NCI-H748 treated with DMSO at 0.1 percent for 48 hours (cell line): Measurements from ENCODE around the gene TMEM80.
"Not testable (repeated sequence)": the region's sequence is repeated elsewhere in the genome, so short reads cannot be mapped to it uniquely, and the experiment has no call there.

Experiments used
- DNase-seq: peaks from one replicate; lab custom pipeline; 2025; lab: John Stamatoyannopoulos, UW

The TMEM80 gene

DNA sequence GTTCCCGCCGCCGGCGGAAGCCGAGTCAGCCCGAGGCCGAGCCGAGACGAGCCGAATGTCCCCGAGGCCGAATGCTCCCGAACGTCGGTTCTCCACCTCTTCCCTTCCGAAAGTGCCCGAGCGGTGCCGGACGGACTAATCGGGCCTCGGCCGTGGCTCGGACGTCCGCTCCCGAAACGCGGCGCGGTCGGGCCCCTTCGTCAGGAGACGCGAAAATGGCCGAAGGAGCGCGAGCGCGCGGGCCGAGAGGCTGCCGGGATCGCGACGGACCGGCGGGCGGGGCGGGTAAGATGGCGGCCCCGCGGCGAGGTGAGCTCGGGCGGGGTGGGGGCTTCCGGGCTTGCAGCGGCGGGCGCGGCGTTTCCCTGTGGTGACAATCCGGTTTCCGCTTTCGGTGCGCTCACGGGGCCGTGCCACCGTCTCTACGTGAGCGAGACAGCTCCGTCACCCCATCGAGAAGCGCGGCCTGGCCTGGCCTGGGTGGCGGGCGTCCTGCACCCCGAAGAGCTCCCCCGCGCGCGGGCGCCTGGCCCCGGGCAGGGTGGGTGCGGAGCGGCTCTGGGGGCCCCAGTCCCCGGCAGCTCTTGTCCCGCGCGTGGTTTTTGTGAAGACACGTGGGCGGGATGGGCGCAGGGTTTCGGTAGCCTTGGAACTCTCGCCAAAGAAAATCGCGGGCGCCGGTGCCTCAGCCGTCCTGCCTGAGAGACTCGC lies at the start of gene TMEM80:
TSS of gene TMEM80 (plus strand) at position 279 of the 711 bp plus-strand sequence. CDS start at position 291, 12 bp downstream.
- peak; percentile 86 for DNase-seq

DNA sequence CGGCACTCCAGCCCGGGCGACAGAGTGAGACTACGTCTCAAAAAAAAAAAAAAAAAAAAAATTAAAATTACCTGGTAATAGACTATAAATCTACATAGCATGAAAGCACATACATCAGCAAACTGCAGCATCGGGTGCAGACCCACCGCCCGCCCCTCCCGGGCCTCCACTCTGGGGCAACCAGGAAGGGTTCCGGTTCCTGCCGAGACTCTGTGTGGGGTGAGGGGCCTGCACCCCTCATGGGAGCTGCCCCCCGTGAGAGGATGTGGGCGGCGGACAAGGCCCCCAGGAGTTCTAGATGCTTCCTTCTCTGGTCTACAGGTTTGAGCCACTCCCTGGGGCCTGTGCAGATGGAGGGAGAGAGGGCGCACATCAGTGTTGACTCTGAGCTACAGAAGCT lies 49.4 kb upstream of the TMEM80 start:
- DNase-seq = no peak

DNA sequence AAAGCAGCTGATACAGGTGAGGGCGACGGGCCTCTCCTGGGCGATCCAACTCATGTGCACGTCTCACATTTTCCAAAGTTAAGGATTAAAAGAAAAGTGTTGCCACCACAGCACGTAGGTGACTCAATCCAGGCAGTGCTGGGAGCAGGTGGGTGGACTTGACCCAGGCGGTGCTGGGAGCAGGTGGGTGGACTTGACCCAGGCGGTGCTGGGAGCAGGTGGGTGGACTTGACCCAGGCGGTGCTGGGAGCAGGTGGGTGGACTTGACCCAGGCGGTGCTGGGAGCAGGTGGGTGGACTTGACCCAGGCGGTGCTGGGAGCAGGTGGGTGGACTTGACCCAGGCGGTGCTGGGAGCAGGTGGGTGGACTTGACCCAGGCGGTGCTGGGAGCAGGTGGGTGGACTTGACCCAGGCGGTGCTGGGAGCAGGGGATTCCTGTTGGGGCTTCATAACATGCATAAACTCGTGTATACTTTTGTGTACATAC lies 47.9 kb upstream of the TMEM80 start:
- not testable (repeated sequence) for DNase-seq

DNA sequence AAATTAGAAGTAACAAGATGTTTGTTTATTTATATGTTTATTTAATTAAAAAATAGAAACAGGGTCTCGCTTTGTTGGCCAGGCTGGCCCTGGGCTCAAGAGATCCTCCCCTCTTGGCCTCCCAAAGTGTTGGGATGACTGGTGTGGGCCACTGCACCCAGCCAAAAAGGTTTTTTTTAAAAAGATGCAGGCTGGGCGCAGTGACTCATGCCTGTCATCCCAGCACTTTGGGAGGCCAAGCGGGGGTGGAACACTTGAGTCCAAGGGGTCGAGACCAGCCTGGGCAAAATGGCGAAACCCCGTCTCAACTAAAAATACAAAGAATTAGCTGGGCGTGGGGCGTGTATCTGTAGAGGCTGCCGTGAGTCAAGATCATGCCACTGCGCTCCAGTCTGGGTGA lies 45.1 kb upstream of the TMEM80 start:
- no peak for DNase-seq

DNA sequence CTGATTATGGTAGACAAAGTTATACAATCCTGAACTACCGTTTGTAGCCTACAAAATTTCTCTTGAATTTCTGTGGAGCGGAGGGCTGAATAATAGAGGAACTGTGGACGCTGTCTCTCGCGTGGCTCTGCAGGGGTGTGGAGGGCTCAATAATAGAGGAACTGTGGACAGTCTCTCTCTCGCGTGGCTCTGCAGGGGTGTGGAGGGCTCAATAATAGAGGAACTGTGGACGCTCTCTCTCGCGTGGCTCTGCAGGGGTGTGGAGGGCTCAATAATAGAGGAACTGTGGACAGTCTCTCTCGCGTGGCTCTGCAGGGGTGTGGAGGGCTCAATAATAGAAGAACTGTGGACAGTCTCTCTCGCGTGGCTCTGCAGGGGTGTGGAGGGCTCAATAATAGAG lies 42.5 kb upstream of the TMEM80 start:
- DNase-seq = not testable (repeated sequence)

DNA sequence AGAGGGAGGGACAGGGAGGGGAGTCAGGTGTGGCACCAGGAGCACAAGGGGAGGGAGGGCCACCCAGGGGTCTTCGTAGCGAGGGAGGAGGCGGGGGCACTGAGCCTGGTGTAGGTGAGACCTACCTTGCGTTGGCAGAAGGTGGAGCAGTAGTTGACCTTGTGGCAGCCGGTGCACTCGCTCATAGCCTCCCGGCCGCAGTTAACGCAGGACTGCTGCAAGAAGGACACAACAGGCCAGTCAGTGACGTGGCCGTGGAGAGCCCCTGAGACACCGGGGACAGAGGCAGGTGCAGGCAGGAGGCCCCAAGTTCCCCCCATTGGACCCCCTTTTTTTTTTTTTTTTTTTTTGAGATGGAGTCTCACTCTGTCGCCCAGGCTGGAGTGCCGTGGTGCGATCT lies 41.8 kb upstream of the TMEM80 start:
- no peak for DNase-seq

DNA sequence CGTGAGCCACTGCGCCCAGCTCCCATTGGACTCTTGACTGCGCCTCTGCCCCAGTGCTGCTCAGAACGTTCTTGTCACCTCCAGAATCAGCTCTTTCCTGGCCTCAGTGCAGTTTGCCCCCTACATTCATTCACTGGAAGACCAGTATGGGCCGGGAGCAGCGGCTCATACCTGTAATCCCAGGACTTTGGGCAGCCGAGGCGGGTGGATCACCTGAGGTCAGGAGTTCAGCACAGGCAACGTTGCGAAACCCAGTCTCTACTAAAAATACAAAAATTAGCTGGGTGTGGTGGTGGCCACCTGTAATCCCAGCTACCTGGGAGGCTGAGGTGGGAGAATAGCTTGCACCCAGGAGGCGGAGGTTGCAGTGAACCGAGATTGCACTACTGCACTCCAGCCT lies 41.2 kb upstream of the TMEM80 start:
- DNase-seq = not testable (repeated sequence)

DNA sequence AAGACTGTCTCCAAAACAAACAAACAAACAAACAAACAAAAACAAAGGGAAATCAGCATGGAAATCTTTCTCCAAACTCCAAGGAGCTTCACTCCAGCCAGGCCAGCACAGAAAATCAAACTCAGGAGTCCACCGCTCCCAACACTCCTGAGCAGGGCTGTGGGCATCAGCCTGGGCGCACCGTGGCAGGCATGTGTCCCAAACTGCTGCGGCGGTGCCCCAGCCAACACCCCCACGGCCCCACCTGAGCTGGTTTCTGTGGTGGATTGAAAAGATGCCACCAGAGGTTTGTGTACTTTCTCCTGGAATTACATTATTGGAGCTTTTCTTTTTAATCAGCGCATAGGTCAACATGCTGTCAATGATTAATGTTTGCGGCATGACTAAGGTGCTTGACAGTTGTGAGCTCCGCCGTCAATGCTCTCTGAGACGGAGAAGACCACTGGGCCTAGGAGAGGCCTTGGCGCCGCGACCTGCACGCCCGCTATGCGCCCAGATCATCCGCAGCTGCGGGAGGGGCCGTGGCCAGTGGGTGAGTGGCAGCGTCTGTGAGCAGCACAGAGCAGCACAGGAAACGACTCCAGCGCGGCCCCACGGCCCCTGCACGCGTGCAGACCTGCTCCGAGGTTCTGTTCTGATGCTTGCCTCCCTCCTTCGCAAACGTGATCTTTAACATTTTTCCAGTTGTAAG lies 40.4 kb upstream of the TMEM80 start:
- DNase-seq = no peak

DNA sequence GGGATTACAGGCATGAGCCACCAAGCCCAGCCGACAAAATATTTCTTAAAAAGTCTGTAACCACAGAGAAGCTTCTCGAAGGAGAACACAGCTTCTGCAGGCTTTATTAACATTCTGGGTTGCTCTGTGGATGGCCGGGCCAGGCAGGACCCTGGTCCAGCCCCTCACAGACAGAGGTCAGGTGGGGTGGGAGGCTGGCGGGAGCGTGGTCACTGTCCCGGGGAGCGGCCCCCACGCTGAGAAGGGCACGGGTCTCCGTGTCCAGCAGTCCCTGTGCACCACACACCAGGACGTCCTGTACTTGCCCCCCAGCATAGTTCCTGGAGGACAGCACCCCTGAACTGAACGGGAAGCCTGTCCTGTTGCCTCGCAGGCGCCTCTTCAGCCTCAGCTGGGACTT lies 39.2 kb upstream of the TMEM80 start:
- no peak for DNase-seq

DNA sequence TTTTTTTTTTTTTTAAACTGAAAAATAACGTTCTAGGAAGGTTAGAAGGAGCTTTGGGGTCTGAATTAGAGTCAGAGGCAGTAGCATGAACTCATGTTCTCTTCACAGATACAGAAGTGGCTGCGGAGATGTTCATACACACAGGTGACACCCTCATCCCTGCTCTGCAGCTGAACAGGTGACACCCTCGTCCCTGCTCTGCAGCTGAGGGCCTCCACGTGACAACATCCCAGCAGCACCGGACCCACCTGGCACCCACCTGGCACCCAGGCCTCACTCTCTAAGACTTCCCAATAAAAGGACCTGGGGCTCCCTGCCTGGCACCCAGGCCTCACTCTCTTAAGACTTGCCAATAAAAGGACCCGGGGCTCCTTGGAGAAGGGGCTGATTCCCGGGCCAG lies 38.8 kb upstream of the TMEM80 start:
- no peak for DNase-seq

DNA sequence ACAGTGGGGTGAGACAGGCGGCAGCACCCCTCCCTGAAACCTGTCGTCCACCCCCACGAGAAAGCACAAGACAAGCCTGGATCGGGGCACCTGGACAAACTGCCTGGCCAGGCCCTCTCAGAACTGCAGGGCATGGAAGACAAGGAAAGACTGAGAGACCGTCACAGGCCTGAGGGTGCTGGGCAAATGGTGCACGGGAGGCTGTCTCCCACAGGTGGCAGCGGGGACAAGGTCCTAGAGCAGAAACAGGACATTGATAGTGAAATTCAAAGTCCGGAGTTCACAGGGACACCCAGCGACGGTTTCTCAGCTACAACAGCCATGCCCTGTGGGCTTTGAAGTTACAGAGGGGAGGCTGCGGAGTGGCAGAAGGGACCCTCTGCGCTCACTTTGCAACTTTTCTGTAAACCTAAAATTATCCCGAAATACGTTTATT lies 37.9 kb upstream of the TMEM80 start:
- DNase-seq = no peak

DNA sequence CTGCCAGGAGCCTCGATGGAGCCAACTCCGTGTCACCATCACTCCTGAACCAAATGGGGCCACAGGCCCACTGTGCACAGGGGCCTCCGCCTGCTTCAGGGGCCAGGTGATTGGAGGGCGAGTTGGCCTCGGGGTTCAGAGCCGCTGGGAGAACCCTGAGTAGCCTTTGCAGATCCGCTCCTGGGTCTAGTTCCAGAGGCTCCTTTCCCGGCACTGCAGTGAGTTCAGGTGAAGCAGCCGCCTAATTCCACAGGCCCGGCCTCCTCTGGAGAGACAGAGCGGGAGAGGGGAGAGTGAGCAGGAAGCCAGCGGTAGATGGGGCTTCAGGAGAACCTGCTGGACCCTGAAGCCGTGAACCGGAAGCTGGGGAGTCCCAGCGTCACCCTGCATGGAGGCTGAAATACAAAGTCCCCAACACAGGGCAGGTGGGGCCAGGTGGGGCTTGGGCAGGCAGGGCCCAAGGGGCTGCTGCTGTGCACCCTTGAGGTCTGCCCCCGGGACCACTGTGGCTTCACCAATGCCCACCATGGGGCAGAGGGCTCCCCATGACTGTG lies 36.0 kb upstream of the TMEM80 start:
- no peak for DNase-seq

DNA sequence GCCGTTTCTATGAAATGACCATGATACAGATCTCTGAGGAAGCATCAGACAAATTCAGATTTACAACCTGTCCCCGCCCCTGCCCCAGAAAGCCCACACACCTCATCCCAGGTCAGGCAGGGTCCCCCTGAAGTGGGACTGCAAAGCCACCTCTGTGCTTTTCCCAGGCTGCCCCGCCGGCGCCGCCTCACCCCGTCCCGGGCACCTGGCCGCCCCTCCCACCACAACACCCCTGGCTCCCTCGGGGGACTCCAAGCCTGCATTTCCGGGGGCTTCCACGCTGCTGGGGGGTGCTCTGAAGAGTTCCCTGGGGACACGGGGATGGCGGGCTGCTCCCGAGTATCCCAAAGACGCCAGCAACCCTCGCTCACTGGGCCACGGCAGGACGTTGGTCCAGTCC lies 35.3 kb upstream of the TMEM80 start:
- no peak for DNase-seq

DNA sequence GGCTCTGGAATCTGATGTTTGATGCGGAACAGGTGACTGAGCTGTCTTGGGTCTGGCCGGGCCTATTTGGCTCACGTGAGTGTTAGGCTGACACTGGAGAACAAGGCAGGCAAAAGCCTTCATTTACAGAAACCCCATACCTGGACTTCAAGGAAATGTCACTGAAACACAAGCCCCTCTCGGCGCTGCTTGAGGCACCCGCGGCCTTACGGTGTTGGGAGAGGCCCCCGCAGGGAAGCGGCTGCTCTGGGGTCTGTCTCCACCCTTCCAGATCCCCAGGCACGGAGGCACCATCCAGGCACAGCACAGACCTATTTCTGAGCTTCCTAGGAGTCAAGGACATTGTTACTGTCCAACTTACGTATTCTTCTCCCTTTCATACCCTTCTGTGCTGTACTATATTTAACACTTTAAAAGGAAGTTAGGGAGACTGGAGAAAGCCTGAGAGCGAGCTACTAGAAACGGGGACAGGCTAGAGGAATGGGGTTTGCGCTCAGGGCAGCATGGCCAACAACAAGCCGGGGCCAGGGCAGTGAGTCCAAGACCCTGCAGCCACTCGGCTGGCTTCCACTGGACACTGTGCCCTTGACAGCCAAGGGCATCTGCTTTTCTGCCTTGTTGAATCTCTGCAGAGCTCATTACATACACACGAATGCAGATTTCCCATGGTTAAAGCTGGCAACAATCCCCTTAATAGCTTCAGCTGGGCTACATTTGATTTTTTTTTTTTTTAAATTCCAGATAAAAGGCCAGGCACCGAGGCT lies 34.8 kb upstream of the TMEM80 start:
- no peak for DNase-seq

DNA sequence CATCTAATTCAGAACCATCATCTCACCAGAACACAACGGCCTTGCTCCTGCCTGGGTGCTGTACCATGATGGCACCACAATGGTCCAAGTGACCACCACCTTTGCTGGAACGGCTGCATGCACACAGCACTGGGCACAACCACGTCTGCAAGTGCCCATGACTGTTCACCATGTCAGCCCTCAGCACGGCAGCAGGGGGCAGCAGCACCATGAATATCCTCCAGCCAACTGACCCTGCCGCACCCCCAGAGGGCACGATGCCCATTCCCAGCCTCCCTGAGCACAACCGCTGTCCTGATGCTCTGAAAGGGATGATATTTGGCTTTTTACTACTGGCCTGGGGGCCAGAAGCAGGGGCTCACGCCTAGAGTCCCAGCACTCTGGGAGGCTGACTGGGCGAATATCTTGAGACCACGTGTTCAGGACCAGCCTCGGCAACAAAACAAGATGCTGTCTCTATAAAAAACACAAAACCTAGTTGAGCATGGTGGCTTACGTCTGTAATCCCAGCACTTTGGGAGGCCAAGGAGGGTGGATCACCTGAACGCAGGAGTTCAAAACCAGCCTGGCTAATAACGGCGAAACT lies 32.8 kb upstream of the TMEM80 start:
- DNase-seq = peak; percentile 10

DNA sequence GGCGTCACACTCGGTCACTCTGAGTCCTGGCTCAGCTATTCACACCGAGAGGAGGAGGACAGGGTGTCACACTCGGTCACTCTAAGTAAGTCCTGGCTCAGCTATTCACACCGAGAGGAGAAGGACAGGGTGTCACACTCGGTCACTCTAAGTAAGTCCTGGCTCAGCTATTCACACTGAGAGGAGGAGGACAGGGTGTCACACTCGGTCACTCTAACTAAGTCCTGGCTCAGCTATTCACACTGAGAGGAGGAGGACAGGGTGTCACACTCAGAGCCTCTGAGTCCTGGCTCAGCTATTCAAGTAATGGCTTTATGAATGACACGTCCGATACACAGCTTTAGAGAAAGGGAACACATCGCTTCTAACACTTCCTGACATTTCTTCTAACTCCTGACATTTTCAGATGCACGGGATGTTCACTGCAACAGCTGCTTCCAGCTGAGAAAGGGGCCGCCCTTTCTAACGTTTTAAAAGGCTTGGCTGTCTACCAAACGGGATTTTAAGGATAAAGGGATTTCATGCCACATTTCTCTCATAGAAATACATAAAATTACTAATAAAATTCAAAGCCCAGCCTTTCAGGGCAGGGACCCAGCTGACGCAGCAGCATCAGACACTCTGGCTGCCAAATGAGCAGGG lies 30.4 kb upstream of the TMEM80 start:
- no peak for DNase-seq

DNA sequence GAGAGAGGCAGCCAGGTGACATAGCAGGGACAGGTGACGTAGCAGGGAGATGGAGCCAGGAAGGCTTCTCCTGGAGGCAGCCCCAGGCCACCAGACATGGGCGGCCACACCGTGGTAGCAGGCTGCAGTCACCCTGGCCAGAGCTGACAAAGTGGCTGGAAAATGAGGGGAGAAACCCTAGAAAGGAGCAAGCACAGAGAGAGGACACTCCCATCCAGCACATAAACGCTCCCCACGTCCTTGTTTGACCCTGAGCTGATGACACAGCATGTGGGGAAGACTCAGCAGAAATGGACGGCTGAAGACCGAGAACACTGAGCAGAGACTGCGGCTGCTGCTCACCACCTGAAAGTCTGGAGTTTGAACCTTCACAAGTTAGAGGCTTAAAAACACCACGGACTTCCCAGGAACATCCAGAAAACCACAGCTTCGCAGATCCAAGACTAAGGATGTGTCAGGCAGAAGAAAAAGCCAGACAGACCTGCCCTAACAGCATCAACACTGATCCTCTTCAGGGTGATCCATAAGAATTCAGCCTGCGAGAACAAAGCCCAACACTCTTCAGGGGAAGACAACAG lies 29.8 kb upstream of the TMEM80 start:
- no peak for DNase-seq

DNA sequence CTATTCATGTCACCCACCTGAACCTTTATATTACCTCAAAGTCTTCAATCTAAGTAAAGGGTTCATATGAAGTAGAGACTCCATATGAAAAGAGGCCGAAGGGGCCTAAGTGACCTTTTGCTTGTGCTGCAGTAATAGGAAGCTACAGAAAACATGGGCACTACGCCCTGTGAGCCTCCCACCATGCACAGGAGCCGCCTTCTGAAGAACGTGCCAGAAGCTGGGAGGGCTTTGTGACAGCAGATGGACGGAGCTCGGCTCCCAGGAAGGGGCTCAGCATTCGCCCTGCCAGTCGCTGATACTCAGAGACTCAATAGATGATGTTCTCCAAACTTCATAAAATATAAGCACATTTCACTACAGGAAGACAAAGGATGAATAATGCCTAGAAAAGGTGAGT lies 21.8 kb upstream of the TMEM80 start:
- no peak for DNase-seq

DNA sequence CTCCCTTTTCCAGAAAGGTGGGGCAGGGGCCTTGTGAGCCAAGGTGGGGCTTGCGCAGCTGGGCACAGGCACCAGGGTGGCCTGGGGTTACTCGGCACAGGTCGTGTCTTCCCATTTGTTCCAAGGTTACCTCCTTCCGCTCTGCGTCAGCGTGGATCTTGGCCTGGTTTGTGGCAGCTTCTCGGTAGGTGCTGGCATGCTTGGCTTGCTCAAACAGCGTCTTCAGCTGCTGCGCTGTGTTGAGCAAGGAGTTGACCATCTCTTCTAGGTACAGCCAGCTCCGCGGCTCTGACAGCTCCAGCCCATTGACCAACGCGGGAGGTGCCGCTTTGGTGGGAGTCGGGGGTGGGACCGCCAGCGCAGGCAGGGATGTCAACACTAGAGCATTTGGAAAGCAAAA lies 21.2 kb upstream of the TMEM80 start:
- DNase-seq = no peak

DNA sequence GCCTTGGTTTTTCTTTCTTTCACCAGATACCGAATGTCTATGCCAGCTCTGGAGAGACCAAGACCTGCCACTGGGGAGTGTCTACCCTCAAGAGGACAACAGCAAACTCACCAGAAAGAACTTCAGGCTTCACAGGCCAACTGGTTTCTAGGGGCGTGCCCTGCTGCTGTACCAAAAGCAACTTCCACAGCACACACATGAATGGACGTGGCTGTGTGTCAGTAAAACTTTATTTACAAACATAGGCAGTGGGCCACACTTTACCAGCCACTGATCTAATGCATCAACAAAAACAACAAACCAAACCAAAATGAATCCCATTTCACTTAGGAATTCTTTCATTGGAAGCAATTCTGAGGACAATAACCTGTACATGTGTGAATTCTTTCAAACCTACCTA lies 17.3 kb upstream of the TMEM80 start:
- no peak for DNase-seq
